Measurements from ENCODE around the gene ZNF789. TPM values are rescaled to one million over a fixed set of nuclear protein-coding genes. Genes with fewer than 3 reads are reported as not detected.
A peak's percentile ranks its signal among the peaks of the same experiment; 100 is the strongest.

Gene ZNF789
- total RNA-seq, 1 experiment from 2014 or later = 15.1 TPM

- Histone ChIP-seq H3K9ac (ENCODE audit: extremely low read depth, insufficient read length, low read length) (no peak overlapping the region), H3K14ac (ENCODE audit: insufficient read depth, low read length) (no peak overlapping the region), H2BK15ac (ENCODE audit: low read depth, low read length) (no peak overlapping the region), H2AFZ (ENCODE audit: low read length) (no peak overlapping the region), H3K4me2 (ENCODE audit: insufficient read depth, insufficient read length, low read length) (no peak overlapping the region), H2BK5ac (ENCODE audit: insufficient read length, low read length) (no peak overlapping the region), H3K4me1 (ENCODE audit: insufficient read depth, low read length) (no peaks in the 10 kb centered on the region), H4K8ac (replicated peaks; ENCODE audit: insufficient read length, low read depth, low read length) (no peak overlapping the region), H3K79me2 (ENCODE audit: insufficient read depth, low read length) (no peaks in the 10 kb centered on the region), H3K27me3 (ENCODE audit: insufficient read depth, low read length) (no peaks in the 10 kb centered on the region), H3K18ac (ENCODE audit: insufficient read length, low read depth, low read length) (no peak overlapping the region), H4K20me1 (ENCODE audit: control insufficient read depth, insufficient read depth, insufficient read length) (no peaks in the 10 kb centered on the region), H2AK5ac (ENCODE audit: insufficient read length, low read length) (no peak overlapping the region), H4K91ac (ENCODE audit: insufficient read length, low read depth, low read length) (no peak overlapping the region), H2BK120ac (ENCODE audit: low read depth, low read length, poor library complexity, severe bottlenecking) (no peak overlapping the region), H3K23me2 (ENCODE audit: insufficient read length, low read depth, low read length, poor library complexity, severe bottlenecking) (no peaks in the 10 kb centered on the region), H3K9me3 (ENCODE audit: control insufficient read depth, low read depth, low read length) (peaks cover 13% of the 10 kb centered on the region), H3K56ac (ENCODE audit: insufficient read length, low read depth, low read length) (no peak overlapping the region), H3K23ac (ENCODE audit: insufficient read length, low read depth, low read length) (no peak overlapping the region), H2BK20ac (ENCODE audit: low read depth, low read length, poor library complexity, severe bottlenecking) (no peak overlapping the region), H3K4ac (ENCODE audit: low read depth, low read length) (no peak overlapping the region), H3K27ac (ENCODE audit: insufficient read length, low read depth, low read length) (no peak overlapping the region), H3T11ph (ENCODE audit: low read length) (no peak overlapping the region), H2BK12ac (ENCODE audit: insufficient read length, low read depth, low read length) (no peak overlapping the region), H4K5ac (ENCODE audit: insufficient read length, low read depth, low read length) (no peak overlapping the region), H3K79me1 (ENCODE audit: insufficient read depth, low read depth, low read length, poor library complexity, severe bottlenecking) (no peaks in the 10 kb centered on the region)
- peaks cover 38 to 44% (median 39%) of the 10 kb centered on the region in 3 experiments for H3K36me3 Mint-ChIP-seq (ENCODE audit: insufficient read depth in 1 of 3, low read depth in 3 of 3)
- no CpG with 5 or more reads among the region's 3 CpGs for WGBS (ENCODE audit: extremely low coverage, insufficient read length, low lambda C conversion rate)
- DNase-seq = no peak
- no peak overlapping the region for H3K4me3 Mint-ChIP-seq
- no peaks in the 10 kb centered on the region for H3K27me3 Mint-ChIP-seq (ENCODE audit: low read depth)
- H3K9me3 Mint-ChIP-seq = peaks cover 27% of the 10 kb centered on the region in 2 experiments
- peak overlapping the region in 1 of 3 experiments; percentile 40; a peak in 1 of 7 replicates for H3K27ac Mint-ChIP-seq
- H3K4me1 Mint-ChIP-seq = no peaks in the 10 kb centered on the region
- TF ChIP-seq CTCF (conservative IDR thresholded peaks at IDR 0.05) = peak; percentile 40; the same call in 2 of the 3 replicates
Observed at GRCh38 chr7:99490878-99491277, 18.2 kb downstream of the ZNF789 start.

All from H9 (cell line).